GM19240 (cell line): ENCODE measurements around the gene TRIP12.
"Not testable (repeated sequence)": the region's sequence is repeated elsewhere in the genome, so short reads cannot be mapped to it uniquely, and the experiment has no call there.

Source experiments
- DNase-seq: peaks from one replicate; pipeline ENCODE4 v3.0.0; 2011; ENCODE audit warnings: low spot score; ENCODE audit not compliant: insufficient read length

TRIP12 gene

DNA sequence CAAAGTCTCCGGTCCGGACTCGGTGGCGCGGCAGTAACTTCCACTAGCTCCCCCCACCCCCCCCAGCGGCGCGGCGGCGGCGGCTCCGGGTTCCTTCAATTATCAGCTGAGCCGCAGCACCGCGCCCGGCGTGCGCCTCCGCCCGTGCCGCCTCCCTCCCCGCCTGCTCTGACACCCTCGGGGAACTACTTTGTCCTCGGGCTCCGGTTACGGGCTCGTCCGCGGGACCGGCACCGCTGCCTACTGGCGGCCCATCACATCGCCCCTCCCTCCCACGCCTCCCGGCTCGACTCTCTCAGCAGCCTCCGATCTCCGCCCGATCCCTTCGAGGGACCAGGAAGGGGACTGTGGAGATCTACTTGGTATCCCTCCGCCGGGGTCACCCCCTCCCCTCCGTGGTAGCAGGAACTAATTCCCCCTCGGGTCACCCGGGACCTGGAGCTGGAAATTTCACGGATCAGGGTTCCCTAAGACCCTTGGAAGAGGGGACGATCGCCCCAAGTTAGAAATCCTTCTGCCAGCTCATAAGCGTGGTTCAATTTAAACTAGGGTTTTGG is at the start of gene TRIP12:
TSS of gene TRIP12 (minus strand) at position 118 of the 557 bp plus-strand sequence. CDS start 41,930 bp downstream, outside the sequence.
- peak; percentile 75 for DNase-seq

DNA sequence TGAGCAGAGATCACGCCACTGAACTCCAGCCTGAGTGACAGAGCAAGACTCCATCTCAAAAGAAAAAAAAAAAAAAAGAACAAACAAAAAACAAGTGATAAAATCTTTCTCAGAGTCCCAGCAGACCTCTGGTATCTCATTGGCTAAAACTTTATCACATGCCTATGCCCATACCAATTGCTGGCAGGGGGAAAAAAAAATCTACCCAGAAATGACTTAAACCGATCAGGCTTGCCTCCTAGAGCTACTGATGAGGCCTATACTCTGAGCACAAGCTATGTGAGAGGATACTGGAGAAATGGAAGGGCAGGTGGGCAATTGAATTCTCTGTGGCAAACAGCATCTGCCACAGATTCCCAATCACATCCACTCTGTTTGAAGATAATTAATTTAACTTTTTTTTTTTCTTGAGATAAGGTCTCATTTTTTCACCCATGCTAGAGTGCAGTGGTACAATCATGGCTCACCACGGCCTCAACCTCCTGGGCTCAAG is 49.5 kb upstream of the TRIP12 start:
- DNase-seq, result no peak

DNA sequence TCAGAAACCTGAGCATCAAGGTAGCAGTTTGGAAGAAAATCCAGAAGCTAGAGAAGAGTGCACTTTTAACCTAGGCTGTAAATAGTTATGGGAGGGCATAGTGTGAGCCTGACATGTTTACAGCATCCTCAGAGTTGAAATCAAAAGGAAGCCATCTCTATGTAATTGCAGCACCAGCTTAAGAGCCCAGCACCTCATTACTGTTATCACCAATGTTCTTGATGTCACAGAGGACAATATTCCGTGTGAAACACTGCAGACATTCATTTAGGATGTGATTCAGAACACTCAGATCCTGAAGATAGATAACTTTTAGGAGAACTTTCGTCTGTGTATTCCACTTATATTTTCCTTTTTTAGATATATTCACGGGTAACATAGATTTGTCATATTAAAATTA is 48.6 kb upstream of the TRIP12 start:
- no peak for DNase-seq

DNA sequence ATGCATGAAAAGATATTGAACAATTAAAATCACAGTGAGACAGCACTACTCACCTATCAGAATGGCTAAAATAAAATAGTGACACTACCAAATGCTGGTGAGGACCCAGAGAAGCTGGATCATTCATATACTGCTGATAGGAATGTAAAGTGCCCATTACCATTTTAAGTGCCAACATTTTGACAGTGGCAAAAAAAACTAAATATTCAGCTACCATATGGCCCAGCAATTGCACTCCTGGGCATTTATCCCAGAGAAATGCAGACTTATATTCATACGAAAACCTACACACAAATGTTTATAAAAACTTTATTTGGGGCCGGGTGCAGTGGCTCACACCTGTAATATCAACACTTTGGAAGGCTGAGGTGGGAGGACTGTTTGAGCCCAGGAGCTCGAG is 48.1 kb upstream of the TRIP12 start:
- DNase-seq, result no peak

DNA sequence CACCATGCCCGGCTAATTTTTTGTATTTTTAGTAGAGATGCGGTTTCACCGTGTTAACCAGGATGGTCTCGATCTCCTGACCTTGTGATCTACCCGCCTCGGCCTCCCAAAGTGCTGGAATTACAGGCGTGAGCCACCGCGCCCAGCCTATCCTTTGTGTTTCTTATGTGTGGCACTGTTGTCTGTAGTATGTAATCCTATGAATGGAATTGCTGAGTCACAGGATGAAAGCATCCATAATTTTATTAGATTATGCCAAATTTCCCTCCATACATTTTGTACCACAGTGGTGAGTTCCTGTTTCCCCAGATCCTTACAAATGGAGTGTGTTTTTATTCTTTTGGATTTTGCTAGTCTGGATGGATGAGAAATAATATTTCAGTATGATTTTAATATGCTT is 41.8 kb upstream of the TRIP12 start:
- DNase-seq, result not testable (repeated sequence)

DNA sequence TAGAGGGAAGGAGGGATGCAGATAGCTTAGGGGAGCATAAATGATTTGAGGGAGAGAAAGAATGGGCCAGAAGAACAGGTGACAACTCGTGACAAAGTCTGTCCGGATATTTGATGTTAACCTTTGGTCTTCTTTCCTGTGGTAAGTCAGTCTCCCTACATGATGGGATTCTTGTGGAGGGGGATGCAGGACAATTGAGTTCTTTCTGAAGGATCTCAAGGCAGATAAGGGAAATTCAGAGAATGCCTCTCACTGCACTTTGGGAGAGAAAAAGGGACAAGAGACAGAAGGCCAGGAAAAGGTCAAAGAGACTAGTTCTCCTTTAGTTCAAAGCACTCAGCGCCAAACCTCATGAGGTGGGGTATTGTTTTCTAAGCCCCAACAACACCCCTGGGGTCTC is 34.7 kb upstream of the TRIP12 start:
- no peak for DNase-seq

DNA sequence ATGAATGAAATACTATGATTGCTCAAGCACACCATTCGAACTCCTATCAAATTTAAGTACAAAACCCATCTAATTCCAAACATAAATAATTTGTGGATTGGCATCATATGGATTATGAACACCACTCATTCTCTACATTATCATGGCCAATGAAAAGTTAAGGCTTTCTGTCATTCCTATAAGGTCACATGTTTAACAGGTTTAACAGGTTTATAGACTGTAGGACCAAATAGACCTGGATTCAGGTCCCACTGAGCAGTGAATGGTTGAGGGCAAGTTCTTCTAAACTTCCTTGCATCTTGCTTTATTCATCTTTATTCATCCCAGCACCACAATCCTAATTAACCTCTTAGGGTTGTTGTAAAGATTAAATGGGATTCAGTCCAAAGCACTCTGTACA is 33.9 kb upstream of the TRIP12 start:
- DNase-seq, result no peak

DNA sequence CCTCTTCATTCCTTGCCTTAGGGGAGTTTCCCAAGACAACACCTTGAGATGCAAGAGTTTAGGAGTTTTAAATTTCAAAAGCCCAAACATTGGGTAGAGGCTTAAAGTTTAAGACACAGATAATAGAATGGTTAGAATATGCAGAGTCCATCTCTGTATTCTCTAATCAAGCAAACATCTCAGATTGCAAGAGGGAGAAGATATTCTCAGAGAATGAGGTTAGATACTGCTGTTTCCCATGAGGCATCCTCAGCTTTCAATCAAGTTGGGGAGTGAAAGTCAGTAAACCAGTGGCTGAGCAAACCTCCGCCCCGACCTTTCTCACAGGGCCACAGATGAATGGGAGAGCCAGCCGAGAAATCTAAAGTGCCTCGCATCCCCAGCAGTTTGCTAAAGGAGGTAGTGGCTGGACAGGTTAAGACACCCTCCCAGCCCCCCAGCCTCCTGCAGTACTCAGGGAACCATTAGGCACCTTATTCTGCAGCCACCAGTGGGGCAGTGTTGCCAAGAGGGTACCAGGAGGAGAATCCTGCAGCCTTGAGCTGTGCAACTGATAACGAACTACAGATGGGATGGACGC is 30.5 kb upstream of the TRIP12 start:
- no peak for DNase-seq

DNA sequence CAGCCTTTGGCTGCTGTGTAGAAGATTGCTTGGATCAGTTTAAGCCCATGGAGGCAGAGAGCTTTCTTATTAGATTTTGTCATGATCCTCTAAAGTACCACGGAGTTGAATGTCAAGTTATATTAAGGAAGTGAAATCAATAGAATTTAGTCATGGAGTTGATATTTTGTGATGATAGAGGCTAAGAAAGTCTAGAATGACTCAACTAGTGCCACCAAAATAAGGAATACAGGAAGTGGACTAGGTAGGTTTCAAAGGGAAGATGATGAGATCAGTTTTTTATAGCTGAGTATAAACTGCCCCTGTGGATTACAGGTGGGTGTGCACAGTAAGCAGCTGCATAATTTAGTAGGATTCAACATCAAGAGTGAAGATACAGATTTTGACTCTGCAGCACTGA is 25.7 kb upstream of the TRIP12 start:
- DNase-seq, result no peak

DNA sequence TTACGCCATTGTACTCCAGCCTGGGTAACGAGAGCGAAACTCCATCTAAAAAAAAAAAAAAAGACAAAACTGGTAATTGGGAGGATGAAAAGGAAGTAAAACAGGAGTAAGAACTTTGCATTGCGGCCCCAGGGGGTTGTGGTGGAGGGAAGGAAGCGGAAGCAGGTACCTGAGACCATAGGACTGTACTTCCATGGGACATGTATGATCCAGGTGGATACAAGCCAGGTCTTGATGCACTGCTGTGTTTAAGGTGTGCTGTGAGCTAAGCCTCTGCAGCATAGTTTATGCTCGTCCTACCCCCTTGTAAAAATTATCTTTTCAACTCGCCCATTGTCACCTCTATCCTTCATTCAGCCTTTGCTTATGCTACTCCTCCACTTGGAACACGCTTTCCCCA is 24.2 kb upstream of the TRIP12 start:
- DNase-seq, result no peak

DNA sequence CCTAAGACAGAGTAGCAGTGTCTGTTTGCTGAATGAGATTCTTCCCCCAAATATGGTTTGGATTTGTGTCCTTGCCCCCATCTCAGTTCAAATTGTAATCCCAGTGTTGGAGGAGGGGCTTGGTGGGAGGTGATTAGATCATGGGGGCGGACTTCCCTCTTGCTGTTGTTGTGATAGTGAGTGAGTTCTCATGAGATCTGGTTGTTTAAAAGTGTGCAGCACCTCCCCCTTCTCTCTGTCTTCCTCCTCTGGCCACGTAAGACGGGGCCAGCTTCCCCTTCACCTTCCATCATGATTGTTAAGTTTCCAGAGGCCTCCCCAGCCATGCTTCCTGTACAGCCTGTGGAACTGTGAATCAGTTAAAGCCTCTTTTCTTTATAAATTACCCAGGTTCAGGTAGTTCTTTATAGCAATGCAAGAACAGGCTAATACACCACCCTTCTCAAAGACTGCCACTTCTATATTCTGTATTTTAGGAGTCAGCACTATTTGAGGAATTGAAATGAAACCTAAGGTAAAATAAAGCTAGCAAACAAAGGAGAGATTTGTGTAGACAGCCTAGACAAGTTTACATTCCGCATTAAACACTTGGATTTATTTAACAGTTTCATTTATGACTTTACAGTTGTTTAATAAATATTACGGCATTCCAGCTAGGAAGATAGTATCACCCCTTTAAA is 22.1 kb upstream of the TRIP12 start:
- no peak for DNase-seq

DNA sequence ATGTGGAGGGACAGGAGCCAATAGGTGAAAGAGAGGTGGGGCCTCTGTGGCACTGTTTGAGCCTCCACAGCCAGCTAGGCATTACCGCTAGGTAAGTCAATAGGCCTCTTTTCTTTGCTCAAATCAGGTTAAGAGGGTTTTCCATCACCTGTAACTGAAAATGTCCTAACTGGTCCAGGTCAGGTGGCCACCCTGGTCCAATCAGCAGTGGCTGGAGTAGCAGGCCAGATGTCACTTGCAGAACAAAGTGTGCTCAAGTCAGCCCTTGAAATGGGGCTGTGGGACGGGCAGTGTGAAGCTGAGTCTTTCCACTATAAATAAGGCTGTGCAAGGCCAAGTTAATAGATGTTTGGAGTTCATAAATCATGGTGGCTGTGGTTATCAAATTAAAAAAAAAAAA is 21.4 kb upstream of the TRIP12 start:
- DNase-seq, result no peak

DNA sequence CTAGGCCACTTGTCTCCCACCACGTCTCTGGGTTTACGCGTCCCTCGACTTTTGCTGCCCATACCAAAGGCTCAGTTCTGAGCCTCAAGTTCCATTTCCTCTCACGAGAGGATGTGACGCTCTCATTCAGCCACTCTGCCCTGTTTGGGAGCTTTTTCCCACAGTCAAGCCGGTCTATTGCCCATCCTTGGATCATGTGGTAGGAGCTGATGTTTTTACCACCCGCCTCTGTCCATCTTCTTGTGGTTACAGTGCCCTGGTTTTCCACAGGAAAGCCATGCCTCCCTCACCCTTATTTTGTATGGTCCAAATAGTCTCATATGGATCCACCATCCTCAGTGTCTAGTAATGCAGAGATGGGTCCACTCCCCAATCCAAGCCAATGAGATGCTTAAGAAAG is 20.9 kb upstream of the TRIP12 start:
- no peak for DNase-seq

DNA sequence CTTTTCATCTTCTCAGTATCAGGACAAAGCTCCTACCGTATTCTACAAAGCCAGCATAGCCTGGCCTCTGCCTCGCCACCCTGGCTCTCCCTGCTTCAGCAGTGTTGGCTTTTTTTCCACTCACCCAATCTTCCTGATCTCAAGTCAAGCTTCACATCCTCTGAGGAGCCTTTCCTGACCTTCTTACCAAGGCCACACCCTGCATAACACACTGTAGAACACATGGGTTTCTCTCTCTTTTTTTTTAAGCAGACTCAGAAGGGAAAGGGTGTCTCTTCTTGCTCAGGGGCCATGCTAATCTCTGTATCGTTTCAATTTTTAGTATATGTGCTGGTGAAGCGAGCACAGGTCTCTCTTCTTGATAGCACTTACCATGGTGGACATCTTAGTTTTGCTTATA is 15.7 kb upstream of the TRIP12 start:
- no peak for DNase-seq

DNA sequence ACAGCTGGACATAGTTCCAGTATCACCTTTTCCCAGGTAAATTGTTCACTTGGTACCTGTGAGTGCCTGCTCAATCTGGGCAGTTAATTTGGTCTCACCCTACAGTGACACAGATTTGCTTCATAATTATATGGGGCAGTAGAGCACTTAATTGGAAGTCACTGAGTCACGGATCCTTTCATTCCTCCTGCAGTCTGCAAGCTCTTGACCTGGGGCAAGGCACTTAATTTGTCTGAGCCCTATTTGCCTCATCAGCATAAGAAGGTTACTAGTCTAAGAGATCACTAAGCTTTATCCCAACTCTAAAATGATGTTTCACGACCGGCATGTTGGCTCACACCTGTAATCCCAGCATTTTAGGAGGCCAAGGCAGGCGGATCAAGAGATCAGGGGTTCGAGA is 9.4 kb upstream of the TRIP12 start:
- DNase-seq, result no peak

DNA sequence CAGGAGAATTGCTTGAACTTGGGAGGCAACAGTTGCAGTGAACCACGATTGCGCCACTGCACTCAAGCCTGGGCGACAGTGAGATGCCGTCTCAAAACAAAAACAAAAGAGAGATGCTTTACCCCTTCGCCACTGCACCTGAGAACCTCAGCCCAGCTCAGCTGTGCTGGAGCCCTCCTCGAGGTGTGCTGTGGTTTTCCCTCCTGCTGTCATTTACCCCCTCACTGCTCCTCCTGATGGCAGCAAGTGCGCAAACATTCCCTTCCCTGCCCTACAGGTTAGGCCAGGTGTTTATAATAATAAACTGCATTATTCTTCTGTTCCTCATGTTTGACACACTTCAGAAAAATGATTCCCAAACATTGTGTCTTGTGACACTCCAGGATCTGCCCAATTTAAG is 8.8 kb upstream of the TRIP12 start:
- no peak for DNase-seq

DNA sequence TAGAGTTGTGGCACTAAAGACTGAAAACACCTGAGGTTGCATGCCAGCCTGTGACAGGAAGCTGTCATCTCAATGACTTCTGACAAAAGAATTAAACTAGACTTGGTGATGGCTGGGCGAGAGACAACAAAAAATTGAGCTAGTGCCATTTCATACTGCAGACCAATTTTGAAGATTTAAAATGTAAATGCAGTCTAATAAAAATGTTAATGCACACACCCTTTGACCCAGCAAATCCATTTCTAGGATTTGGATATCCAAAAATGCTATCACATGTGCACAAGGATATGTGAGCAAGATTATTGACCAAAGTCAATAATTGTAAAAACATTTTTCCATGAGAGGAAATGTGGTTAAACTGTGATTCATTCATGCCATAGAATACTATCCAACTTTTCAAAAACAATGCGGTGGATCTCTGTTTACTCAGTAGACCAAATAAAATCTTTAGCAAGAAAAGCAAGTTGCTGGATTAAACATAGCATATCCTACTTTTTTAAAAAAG is 6.1 kb upstream of the TRIP12 start:
- no peak for DNase-seq

DNA sequence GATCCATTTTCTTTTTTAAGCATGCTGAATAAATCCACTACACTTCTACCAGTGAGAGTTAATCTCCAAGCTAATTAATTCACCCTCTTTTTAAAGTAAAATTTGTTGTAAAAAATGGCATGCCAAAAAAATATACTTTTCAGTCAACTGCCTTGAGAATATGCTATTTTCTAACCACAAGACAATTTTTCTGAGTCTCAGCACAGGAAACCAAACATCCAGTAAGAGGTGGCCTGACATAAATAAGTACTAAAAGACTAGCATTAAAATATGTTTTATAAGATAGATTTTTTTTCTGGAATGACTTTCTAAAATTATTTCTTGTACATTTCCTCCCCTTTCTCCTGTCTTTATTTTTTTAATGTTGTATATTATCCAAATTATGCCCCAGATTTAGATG is 3.4 kb upstream of the TRIP12 start:
- DNase-seq, result no peak

DNA sequence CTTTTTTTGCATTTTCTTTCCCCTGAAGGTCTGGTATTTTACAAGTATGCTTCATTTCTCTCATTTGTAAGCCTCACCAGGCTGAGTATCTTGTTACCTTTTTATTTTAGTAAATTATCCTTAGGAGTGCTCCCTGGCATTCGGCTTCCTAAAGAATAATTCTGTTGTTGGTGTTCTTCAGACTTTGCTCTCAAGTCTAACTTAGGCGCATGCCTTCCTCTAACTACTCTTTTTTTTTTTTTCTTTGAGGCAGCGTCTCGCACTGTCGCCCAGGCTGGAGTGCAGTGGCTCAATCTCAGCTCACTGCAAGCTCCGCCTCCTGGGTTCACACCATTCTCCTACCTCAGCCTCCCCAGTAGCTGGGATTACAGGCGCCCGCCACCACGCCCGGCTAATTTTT is 2.7 kb upstream of the TRIP12 start:
- DNase-seq, result not testable (repeated sequence)

DNA sequence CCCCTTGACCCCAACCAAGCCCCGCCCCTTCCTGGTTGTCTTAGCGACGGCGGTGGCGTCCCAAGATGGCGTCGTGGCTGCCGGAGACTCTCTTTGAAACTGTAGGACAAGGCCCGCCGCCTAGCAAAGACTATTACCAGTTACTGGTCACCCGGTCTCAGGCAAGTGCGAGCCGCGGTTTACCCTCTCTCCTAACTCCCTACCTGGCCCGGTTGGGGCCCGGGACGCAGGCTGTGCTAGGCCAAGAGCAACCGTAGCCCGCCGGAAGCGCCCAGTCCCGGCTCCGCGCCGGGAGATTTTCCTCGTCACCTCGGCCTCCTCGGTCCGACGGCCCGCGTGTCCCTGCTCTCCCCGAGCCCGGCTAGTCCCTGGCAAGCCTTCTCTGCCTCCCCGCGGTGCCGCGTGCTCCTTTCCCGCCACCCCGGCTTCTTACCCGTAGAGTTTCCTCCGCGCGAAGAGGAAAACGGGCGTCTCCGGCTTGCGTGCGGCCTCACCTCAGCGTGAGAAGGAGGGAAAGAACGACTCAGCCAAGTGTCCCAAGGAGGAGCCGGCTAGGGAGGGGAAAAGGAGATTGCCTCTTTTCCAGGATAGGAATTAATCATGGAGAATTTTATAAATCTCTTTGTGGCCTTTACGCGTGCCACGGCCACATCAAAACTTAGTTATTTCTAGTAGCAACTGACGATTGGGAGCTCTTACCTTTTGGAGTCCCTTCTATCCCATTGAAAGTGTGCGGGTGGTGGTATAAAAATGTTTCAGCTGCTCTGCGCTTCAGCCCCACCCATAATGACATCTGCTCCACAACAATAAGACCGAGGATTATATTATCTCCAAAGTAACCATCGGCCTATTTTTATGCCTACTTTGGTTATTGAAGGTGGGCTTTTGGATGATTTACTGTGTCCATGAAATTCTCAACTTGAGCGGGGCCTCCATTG is 909 bp upstream of the TRIP12 start, which contains the start of gene FBXO36:
TSS of gene FBXO36 (plus strand) at position 55 of the 938 bp plus-strand sequence. CDS start at position 66, 11 bp downstream.
- peak; percentile 56 for DNase-seq

DNA sequence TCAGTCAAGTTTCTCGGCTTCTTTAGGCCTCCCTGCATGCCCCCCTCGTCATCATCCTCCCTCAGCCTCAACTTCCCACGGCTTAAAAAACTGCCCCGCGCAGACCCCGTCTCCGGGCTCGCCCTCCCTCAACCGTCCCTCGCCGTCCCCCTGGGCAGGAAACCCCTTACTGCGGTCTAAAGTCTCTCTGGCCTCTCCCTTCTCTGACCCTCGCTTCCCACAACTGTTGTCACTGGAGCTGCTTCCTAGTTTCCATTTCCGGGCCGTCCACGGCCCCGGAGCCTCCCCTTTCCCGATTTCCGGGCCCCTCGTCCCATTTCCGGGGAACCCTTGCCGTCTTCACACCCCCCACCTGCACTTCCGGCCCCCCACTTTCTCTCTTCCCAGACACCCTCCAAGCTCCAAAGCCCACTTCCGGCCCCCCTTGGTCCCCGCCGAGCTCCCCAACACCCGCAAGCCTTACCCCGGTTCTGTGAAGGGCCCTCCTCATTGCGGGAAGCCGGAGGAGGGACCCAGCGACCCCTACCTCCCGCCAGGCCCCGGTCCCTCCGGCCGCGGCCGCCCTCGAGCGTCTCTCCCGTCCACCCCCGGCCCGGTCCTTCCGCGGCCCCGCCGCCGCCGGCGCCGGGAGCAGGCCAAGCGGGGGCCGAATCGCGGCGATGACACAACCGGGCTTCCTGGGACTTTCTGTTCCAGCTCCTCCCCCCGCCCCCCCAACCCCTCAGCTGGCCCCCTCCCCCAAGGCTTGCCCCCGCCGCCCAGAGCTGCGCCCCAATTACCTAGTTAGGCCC is 513 bp downstream of the TRIP12 start:
- DNase-seq, result no peak
